Natural killer cell (primary cell): Measurements from ENCODE around the gene STK32A. TPM values are rescaled to one million over a fixed set of nuclear protein-coding genes. Genes with fewer than 3 reads are reported as not detected.

Experiments
- ATAC-seq, 3 donors: fragments of 150-1000 bp in 2 of 3; fragments of 200-7000 bp in 1 of 3; cut with Tn5 transposase; 1 replicate in 1 of 3; 2 replicates in 2 of 3; pipeline ENCODE4 v1.10.0; 2021; ENCODE audit warnings: mild to moderate bottlenecking in 2 of 3, moderate library complexity in 2 of 3
- DNase-seq, 2 donors: peaks; one replicate each; pipeline versions ENCODE4 v3.0.0 to v3.0.0-alpha.2; 2013 to 2021; ENCODE audit warnings: mixed read lengths in 1 of 2
- H3K27ac ChIP-seq: one replicate; pipeline ENCODE4 v1.5.1; 2013; ENCODE audit warnings: mild to moderate bottlenecking, low read length
- H3K27me3 ChIP-seq: one replicate; pipeline ENCODE4 v1.6.1; 2013; ENCODE audit warnings: low read length; ENCODE audit not compliant: control insufficient read depth, insufficient read depth
- H3K36me3 ChIP-seq: one replicate; pipeline ENCODE4 v1.6.1; 2013; ENCODE audit warnings: low read length; ENCODE audit not compliant: control insufficient read depth, insufficient read depth
- H3K4me1 ChIP-seq: one replicate; pipeline ENCODE4 v1.6.1; 2013; ENCODE audit warnings: low read length; ENCODE audit not compliant: control insufficient read depth, insufficient read depth
- H3K4me3 ChIP-seq: one replicate; pipeline ENCODE4 v1.5.1; 2013; ENCODE audit warnings: low read length
- H3K9me3 ChIP-seq: one replicate; pipeline ENCODE4 v1.6.1; 2013; ENCODE audit warnings: low read length; ENCODE audit not compliant: control insufficient read depth, insufficient read depth
- H3K27ac Mint-ChIP-seq, 2 donors: one replicate each; pipeline ENCODE4 v1.8.0; 2022; ENCODE audit warnings: mild to moderate bottlenecking in 2 of 2, mixed read lengths in 2 of 2, moderate library complexity in 1 of 2
- H3K27me3 Mint-ChIP-seq, 2 donors: one replicate each; pipeline ENCODE4 v1.8.0; 2022; ENCODE audit warnings: low read depth in 2 of 2, mixed read lengths in 2 of 2
- H3K36me3 Mint-ChIP-seq: one replicate; pipeline ENCODE4 v1.8.0; 2022; ENCODE audit warnings: mixed read lengths
- H3K4me1 Mint-ChIP-seq, 2 donors: one replicate each; pipeline ENCODE4 v1.8.0; 2022; ENCODE audit warnings: mixed read lengths in 2 of 2
- H3K4me3 Mint-ChIP-seq: one replicate; pipeline ENCODE4 v1.8.0; 2022; ENCODE audit warnings: mild to moderate bottlenecking, moderate library complexity, mixed read lengths
- H3K9me3 Mint-ChIP-seq, 2 donors: one replicate each; pipeline ENCODE4 v1.8.0; 2022; ENCODE audit warnings: mixed read lengths in 2 of 2
- CTCF ChIP-seq: fragments of 200-600 bp; IDR thresholded peaks from one replicate; pipeline ENCODE4 v1.8.0; 2022; ENCODE audit warnings: antibody characterized with exemption
- WGBS: methylation state at CpG from one replicate; pipeline ENCODE4 v1.1.7; 2013; ENCODE audit warnings: missing lambda C conversion rate; ENCODE audit not compliant: insufficient coverage; 5-methylcytosine and 5-hydroxymethylcytosine counted together
- intact Hi-C: fragments of 100-400 bp; cut with micrococcal nuclease; formaldehyde crosslinking; loops from one replicate; pipeline ENCODE4 v1.14.2; 2022
- total RNA-seq, 4 donors: library from RNA; stranded (reverse); fragments of 120-200 nt in 1 of 4; gene quantifications; one replicate each; pipeline versions ENCODE4 v1.2.3 to v1.2.4, GENCODE V29; 2013 to 2022

The STK32A gene
- total RNA-seq, 3 donors from 2014 or later (not counting 1 experiment from before 2014, with no cell fraction given): not detected

- no peaks in the 10 kb centered on the region for H3K27me3 ChIP-seq
- WGBS: 43% methylated on average over 6 of the region's 6 CpGs
- H3K4me1 ChIP-seq: no peaks in the 10 kb centered on the region
- H3K4me3 ChIP-seq: no peak overlapping the region
- Mint-ChIP-seq H3K36me3 (no peaks in the 10 kb centered on the region), H3K4me3 (no peak overlapping the region), H3K9me3 (no peaks in the 10 kb centered on the region), H3K27me3 (peaks cover 19 to 28% of the 10 kb centered on the region in 2 donors), H3K4me1 (no peaks in the 10 kb centered on the region), H3K27ac (no peak overlapping the region)
- TF ChIP-seq CTCF: no peak
- no peaks in the 10 kb centered on the region for H3K36me3 ChIP-seq
- DNase-seq: no peak
- ATAC-seq: no peak
- no peak overlapping the region for H3K27ac ChIP-seq
- intact Hi-C loops: no loop called here
- H3K9me3 ChIP-seq: no peaks in the 10 kb centered on the region
These were observed 202.4 kb downstream of the STK32A start for GRCh38 chr5:147437161-147437596.
